ENCODE measurements around the gene FMN1. TPM values are rescaled to one million over a fixed set of nuclear protein-coding genes. Genes with fewer than 3 reads are reported as not detected.

The FMN1 gene
- total and polyA plus RNA-seq, 10 donors, result 0.43 to 42.1 (median 8.6) TPM

DNA sequence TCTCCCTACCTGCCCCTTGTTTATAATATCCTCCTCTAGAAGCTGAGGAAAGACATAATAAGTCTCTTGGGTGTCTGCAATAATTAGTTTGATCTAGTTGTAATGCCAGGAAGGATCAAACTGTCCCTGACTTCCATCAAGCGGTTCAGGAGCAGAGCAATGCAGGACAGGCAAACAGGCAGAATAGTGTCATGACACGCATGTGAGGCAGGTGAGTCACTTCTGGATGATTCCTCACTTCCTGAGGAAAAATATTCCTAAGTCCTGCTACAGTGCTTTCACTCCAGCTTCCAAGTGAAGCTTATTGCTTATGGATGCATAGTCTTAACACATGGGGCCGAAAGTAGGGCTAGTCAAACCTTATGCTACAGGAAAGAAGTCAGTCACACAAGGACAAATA, 390.9 kb downstream of the FMN1 start:
- Histone ChIP-seq H3K27me3 (replicated peaks in 1 of 7) (no peaks in the 10 kb centered on the region), H3K36me3 (no peaks in the 10 kb centered on the region), H3K4me3 (no peak overlapping the region), H3K27ac (no peak overlapping the region), H3K9me3 (peaks cover 0 to 11% (median 0%) of the 10 kb centered on the region in 8 donors), H3K4me1 (no peaks in the 10 kb centered on the region)
- intact Hi-C loops (cut with DNase I; ENCODE audit: low total_unique reads), result no loop called here
- TF ChIP-seq POLR2A (IDR thresholded peaks at IDR 0.05) (no peak), POLR2AphosphoS5 (IDR thresholded peaks at IDR 0.05) (no peak)
- TF ChIP-seq, protein P1, sequence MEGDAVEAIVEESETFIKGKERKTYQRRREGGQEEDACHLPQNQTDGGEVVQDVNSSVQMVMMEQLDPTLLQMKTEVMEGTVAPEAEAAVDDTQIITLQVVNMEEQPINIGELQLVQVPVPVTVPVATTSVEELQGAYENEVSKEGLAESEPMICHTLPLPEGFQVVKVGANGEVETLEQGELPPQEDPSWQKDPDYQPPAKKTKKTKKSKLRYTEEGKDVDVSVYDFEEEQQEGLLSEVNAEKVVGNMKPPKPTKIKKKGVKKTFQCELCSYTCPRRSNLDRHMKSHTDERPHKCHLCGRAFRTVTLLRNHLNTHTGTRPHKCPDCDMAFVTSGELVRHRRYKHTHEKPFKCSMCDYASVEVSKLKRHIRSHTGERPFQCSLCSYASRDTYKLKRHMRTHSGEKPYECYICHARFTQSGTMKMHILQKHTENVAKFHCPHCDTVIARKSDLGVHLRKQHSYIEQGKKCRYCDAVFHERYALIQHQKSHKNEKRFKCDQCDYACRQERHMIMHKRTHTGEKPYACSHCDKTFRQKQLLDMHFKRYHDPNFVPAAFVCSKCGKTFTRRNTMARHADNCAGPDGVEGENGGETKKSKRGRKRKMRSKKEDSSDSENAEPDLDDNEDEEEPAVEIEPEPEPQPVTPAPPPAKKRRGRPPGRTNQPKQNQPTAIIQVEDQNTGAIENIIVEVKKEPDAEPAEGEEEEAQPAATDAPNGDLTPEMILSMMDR (IDR thresholded peaks at IDR 0.05 in 8 of 11, conservative IDR thresholded peaks at IDR 0.05 in 3 of 11), result no peak
- no peak for DNase-seq
- 93 to 96% (median 95%) methylated on average over 3 of the region's 3 CpGs for WGBS, 5 donors

DNA sequence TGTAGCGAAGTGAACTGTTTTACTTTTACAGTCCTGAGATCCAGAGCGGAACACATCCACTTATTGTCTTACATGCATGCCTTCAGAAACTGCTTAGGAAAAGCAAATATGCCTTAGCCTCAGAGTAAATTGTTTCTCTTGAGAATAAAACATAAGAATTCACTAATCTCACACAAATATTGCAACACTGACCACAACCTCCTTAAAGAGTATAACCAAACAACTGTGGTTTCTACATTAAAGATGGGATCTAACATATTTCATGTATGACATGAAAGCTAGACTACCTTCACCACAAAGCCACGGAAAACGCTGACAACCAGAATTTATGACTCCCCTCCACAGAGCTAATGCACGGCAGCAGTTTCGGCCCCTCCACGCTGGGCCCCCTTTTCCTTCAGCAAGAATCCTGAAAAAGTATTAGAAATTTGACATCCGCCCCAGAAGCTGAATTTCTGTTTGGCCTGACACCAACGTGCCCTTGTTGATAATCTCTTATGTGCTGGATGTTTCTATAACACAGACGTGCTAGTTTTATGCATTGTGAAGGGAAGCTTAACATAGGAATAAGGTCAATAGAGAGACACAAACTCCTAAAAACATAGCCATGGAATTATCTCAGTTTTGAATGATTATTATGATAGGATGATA, 392.1 kb downstream of the FMN1 start:
- intact Hi-C loops (cut with DNase I; ENCODE audit: low total_unique reads), result no loop called here
- H3K9me3 ChIP-seq, result peaks cover 0 to 11% (median 0%) of the 10 kb centered on the region in 8 donors
- 19 to 25% (median 21%) methylated on average over 10 of the region's 10 CpGs for WGBS, 5 donors
- H3K4me3 ChIP-seq, result no peak overlapping the region
- no peaks in the 10 kb centered on the region for H3K36me3 ChIP-seq
- H3K27ac ChIP-seq, result no peak overlapping the region
- no peaks in the 10 kb centered on the region for H3K27me3 ChIP-seq (replicated peaks in 1 of 7)
- TF ChIP-seq POLR2A (IDR thresholded peaks at IDR 0.05) (no peak), POLR2AphosphoS5 (IDR thresholded peaks at IDR 0.05) (no peak)
- TF ChIP-seq, protein P1 (IDR thresholded peaks at IDR 0.05 in 8 of 11, conservative IDR thresholded peaks at IDR 0.05 in 3 of 11), result no peak
- DNase-seq, result no peak
- no peaks in the 10 kb centered on the region for H3K4me1 ChIP-seq

DNA sequence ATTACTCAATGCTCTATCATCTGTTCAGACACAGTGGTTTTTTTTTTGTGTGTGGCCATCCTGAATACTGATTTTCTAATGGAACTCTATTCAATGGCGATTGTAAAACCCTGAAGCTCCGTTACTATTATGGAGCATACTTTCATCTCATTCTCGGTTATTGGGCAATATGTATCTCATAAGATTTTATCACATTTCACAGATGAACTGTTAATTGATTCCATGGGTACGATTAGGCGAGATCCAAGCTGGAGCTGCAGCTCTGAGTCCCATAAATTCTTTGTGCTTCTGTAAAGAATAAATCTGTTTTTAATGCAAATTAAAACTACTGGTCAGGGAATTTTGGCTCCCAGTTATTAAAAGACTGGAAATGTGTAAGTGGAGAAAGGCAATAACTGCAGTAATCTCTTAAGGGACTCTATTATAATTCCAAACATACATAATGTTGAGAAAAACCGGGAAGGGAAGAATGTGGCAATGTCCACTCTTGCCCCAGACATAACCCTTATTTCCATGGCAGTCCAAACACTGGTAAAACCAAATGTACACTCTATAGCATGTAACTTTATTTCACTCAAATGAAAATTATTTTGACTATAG, 394.5 kb downstream of the FMN1 start:
- TF ChIP-seq, protein P1 (IDR thresholded peaks at IDR 0.05 in 8 of 11, conservative IDR thresholded peaks at IDR 0.05 in 3 of 11), result no peak
- TF ChIP-seq POLR2AphosphoS5 (IDR thresholded peaks at IDR 0.05) (no peak), POLR2A (IDR thresholded peaks at IDR 0.05) (no peak)
- Histone ChIP-seq H3K27ac (no peak overlapping the region), H3K4me1 (no peaks in the 10 kb centered on the region), H3K4me3 (no peak overlapping the region), H3K9me3 (peaks cover 0 to 11% (median 0%) of the 10 kb centered on the region in 8 donors), H3K36me3 (no peaks in the 10 kb centered on the region), H3K27me3 (replicated peaks in 1 of 7) (no peaks in the 10 kb centered on the region)
- DNase-seq, result no peak
- intact Hi-C loops (cut with DNase I; ENCODE audit: low total_unique reads), result no loop called here
- 87 to 92% (median 87%) methylated on average over 6 of the region's 6 CpGs for WGBS, 5 donors

DNA sequence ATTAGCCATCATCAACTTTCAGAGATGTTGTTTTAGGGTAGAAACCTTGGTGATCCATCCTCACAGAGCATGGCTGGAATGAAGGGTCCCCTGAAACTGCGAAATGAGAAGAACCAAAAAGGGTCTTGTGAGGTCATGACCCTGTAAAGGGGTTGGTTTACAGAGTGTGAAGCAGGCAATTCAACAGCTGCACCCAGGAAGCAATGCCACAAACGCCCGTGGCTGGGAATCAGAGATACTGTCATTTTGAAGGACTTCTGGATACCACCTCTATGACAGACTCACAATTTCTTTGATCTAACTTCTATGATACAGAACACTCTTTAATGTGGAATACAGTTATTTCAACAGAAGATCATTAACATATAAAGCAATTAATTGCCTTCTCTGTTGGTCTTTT, 397.7 kb downstream of the FMN1 start:
- 67 to 84% (median 74%) methylated on average over 3 of the region's 3 CpGs for WGBS, 5 donors
- Histone ChIP-seq H3K4me1 (no peaks in the 10 kb centered on the region), H3K36me3 (no peaks in the 10 kb centered on the region), H3K9me3 (no peaks in the 10 kb centered on the region), H3K27me3 (replicated peaks in 1 of 7) (no peaks in the 10 kb centered on the region), H3K4me3 (no peak overlapping the region), H3K27ac (no peak overlapping the region)
- intact Hi-C loops (cut with DNase I; ENCODE audit: low total_unique reads), result no loop called here
- no peak for DNase-seq
- TF ChIP-seq POLR2A (IDR thresholded peaks at IDR 0.05), result no peak
- TF ChIP-seq POLR2AphosphoS5 (IDR thresholded peaks at IDR 0.05), result no peak
- TF ChIP-seq, protein P1 (IDR thresholded peaks at IDR 0.05 in 8 of 11, conservative IDR thresholded peaks at IDR 0.05 in 3 of 11), result no peak
